NCI-H2227 treated with DMSO at 0.1 percent for 48 hours (cell line): ENCODE measurements around the gene PDCD2L.
"Not testable (repeated sequence)": the region's sequence is repeated elsewhere in the genome, so short reads cannot be mapped to it uniquely, and the experiment has no call there.

Experiments
- DNase-seq: peaks from one replicate; lab custom pipeline; 2025; lab: John Stamatoyannopoulos, UW

PDCD2L gene, protein sequence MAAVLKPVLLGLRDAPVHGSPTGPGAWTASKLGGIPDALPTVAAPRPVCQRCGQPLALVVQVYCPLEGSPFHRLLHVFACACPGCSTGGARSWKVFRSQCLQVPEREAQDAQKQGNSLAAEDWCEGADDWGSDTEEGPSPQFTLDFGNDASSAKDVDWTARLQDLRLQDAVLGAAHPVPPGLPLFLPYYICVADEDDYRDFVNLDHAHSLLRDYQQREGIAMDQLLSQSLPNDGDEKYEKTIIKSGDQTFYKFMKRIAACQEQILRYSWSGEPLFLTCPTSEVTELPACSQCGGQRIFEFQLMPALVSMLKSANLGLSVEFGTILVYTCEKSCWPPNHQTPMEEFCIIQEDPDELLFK

GRCh38 chr19:34404109-34404909 lies at the start of gene PDCD2L:
TSS of gene PDCD2L (plus strand) at chr19:34404399. CDS start at chr19:34404431, 32 bp downstream.
- peak; percentile 100 for DNase-seq

DNA sequence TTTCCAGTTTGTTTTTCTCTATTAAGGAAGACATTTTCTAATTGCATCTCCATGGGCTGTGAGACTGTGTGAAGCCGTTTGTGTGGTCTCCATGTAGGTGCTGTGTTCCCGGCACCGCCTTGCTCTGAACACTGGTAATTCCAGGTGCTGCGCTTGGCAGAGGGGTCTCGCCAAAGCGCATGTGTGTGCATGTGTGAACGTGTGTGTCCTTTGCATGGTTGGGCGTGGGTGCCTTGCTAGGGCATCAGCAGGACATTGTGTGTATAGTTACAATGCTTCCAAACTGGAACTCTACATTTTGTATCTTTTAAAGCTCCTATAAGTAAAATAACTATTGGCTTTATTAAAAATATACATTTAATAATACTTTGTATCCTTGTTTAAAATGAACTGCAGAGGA lies 49.0 kb upstream of the PDCD2L start:
- DNase-seq = no peak

GRCh38 chr19:34356875-34357274 lies 47.3 kb upstream of the PDCD2L start:
- no peak for DNase-seq

GRCh38 chr19:34357431-34357830 lies 46.8 kb upstream of the PDCD2L start:
- DNase-seq = no peak

GRCh38 chr19:34359140-34359953 lies 44.9 kb upstream of the PDCD2L start:
- peak; percentile 100 for DNase-seq

- no peak for DNase-seq
Measured at GRCh38 chr19:34359954-34360315, 44.3 kb upstream of the PDCD2L start.

DNA sequence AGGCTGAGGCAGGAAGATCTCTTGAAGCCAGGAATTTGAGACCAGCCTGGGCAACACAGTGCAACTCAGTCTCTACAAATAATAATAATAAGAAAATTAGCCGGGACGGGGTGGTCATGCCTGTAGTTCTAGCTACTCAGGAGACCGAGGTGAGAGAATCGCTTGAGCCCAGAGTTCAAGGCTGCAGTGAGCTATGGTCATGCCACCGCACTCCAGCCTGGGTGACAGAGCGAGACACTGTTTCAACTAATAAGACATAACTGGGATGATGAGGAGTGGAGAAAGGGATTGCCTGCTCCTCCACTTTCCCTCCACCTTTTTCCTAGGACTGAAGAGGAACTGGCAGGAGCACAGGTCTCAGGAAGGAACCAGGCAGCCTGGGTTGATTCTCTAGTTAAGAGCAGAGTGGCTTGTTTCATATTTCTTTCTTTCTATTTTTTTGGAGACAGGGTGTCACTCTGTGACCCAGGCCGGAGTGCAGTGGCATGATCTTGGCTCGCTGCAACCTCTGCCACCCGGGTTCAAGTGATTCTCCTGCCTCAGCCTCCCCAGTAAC lies 43.8 kb upstream of the PDCD2L start:
- DNase-seq = no peak

GRCh38 chr19:34362679-34363069 lies 41.5 kb upstream of the PDCD2L start:
- DNase-seq = no peak

DNA sequence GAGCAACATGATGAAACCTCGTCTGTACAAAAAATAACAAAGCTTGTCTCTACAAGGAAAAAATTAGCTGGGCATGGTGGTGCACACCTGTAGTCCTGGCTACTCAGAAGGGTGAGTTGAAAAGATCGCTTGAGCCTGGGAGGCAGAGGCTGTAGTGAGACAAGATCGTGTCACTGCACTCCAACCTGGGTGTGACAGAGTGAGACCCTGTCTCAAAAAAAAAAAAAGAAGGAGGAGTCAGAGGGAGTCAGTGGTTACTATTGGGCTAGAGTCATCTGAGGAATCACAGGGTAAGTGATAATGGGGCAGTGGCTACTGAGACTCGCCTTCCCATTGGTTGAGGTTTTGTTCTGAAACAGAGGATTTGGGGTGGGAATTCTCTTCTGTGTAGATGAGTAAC lies 41.1 kb upstream of the PDCD2L start:
- DNase-seq = no peak

GRCh38 chr19:34363930-34364329 lies 40.3 kb upstream of the PDCD2L start:
- no peak for DNase-seq

GRCh38 chr19:34364462-34364829 lies 39.8 kb upstream of the PDCD2L start:
- no peak for DNase-seq

DNA sequence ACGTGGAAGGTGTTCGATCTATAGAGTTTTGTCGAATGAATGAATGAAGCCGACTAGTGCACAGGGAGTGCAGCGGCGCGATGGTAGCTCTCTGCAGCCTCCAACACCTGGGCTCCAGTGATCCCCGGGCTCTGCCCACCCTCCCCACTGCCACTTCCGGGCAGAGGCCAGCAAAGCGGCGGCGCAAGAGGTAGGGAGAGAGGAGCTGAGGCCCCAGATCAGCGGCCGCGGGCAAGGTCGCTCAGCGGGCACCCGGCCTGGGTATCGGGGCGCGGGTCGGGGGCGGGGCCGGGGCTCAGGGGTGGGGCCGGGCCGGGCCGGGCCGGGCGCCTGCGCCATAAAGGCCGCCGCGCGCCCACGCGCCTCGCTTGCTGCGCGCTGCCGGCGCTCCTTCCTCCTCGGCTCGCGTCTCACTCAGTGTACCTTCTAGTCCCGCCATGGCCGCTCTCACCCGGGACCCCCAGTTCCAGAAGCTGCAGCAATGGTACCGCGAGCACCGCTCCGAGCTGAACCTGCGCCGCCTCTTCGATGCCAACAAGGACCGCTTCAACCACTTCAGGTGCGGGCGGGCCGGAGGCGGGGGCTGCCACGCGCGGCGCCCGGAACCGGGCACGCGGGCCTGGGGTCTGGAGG lies 39.3 kb upstream of the PDCD2L start, which contains the start of gene GPI:
Gene GPI (plus strand): TSS at position 367 of the 633 bp plus-strand sequence. CDS start 71 bp downstream, at position 438.
- DNase-seq = peak; percentile 96

GRCh38 chr19:34365463-34366401 lies 38.5 kb upstream of the PDCD2L start:
- peak; percentile 72 for DNase-seq

- no peak for DNase-seq
Measured at GRCh38 chr19:34366738-34367623, 37.2 kb upstream of the PDCD2L start.

GRCh38 chr19:34367624-34367957 lies 36.6 kb upstream of the PDCD2L start:
- no peak for DNase-seq

GRCh38 chr19:34368338-34368737 lies 35.9 kb upstream of the PDCD2L start:
- no peak for DNase-seq

DNA sequence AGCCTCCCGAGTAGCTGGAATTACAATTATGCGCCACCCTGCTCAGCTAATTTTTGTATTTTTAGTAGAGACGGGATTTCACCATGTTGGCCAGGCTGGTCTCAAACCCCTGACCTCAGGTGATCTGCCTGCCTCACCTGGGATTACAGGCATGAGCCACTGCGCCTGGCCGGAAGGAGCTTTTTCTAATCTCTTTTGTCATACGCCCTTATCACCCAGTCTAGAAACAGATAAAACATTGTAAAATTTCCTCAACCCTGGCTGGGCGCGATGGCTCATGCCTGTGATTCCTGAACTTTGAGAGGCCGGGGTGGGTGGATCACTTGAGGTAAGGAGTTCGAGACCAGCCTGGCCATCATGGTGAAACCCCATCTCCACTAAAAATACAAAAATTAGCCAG lies 35.0 kb upstream of the PDCD2L start:
- not testable (repeated sequence) for DNase-seq

GRCh38 chr19:34370117-34370516 lies 34.1 kb upstream of the PDCD2L start:
- no peak for DNase-seq

DNA sequence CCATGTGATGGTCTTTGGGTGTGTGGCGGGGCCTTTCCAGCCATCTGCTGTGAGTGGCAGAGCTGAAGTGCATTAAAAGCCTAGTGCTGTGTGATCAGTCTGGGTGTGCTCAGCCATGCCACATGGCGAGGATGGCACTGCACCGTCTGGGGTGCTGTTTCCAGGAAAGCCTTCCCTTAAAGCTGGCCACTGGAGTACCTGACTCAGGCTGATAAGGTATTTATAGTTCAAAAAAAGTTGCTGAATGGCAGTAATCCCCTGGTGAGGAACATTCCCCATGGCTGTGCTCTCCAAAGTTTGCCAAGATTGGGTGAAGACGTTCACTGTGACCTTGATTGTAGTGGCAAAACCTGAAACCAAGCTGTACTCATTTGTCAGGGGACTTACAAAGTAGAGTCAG lies 33.2 kb upstream of the PDCD2L start:
- no peak for DNase-seq
